HCT116 (cell line): Measurements from ENCODE around the gene IL31. TPM values are rescaled to one million over a fixed set of nuclear protein-coding genes. Genes with fewer than 3 reads are reported as not detected.

ENCODE experiments used
- ATAC-seq: fragments of 200-7000 bp; cut with Tn5 transposase; 2 replicates; pipeline ENCODE4 v1.9.1; 2020; ENCODE audit warnings: mild to moderate bottlenecking, moderate library complexity
- BruUV-seq: library from RNA; stranded (reverse); fragments of 400-500 nt; replicated peaks from 2 replicates; lab custom pipeline; 2021; lab: Mats Ljungman, UMichigan
- CTCF ChIA-PET: fragments of 300-600 bp; sonication (Branson Sonifier 250); formaldehyde crosslinking; loops from one replicate; lab custom pipeline; 2021; ENCODE audit warnings: antibody characterized with exemption; lab: Charles Lee
- POLR2A ChIA-PET: fragments of 300-600, 350-600 bp; sonication (Branson Sonifier 250); formaldehyde crosslinking; loops from one replicate; lab custom pipeline; 2021; ENCODE audit warnings: antibody characterized with exemption; lab: Charles Lee
- RAD21 ChIA-PET, 2 experiments: fragments of 300-600 bp; sonication (Branson Sonifier 250); formaldehyde crosslinking; loops; one replicate each; lab custom pipeline; 2023; ENCODE audit warnings: low total read pairs in 2 of 2; ENCODE audit not compliant: uncharacterized antibody in 2 of 2, unreplicated experiment in 2 of 2, low non-redundant PET in 1 of 2; lab: Charles Lee
- DNase-seq: peaks from one replicate; pipeline ENCODE4 v3.0.0-alpha.2; 2010; ENCODE audit warnings: low read depth, low spot score
- H2AFZ ChIP-seq: fragments of 200-600 bp; shearing (Covaris generic), sonication (generic); 2 replicates; pipeline ENCODE4 v1.6.1; 2017; ENCODE audit warnings: low read depth, mixed run types, mixed read lengths, antibody characterized with exemption, low read length; ENCODE audit not compliant: poor library complexity, severe bottlenecking
- H3K27ac ChIP-seq: 2 replicates; pipeline ENCODE4 v1.5.1; 2012; ENCODE audit warnings: low read depth, low read length
- H3K27me3 ChIP-seq: fragments of 200-600 bp; sonication (generic); 2 replicates; pipeline ENCODE4 v1.6.1; 2016; ENCODE audit warnings: mixed run types, low read length, mixed read lengths; ENCODE audit not compliant: insufficient read depth
- H3K36me3 ChIP-seq, 2 experiments: fragments of 200-500 bp in 1 of 2; fragments of 200-600 bp in 1 of 2; sonication (Bioruptor generic) in 1 of 2; sonication (generic) in 1 of 2; 2 replicates each; pipeline versions ENCODE4 v1.5.1 to v1.6.1; 2014 to 2016; ENCODE audit warnings: low read length in 2 of 2, inconsistent platforms in 1 of 2, mixed read lengths in 1 of 2, mixed run types in 1 of 2; ENCODE audit not compliant: insufficient read depth in 2 of 2, control insufficient read depth in 1 of 2
- H3K4me1 ChIP-seq, 2 experiments: fragments of 200-600 bp in 1 of 2; sonication (generic) in 1 of 2; 2 replicates each; pipeline versions ENCODE4 v1.5.1 to v1.6.1; 2012 to 2017; ENCODE audit warnings: low read length in 2 of 2, inconsistent platforms in 1 of 2, mild to moderate bottlenecking in 1 of 2, mixed read lengths in 1 of 2, mixed run types in 1 of 2, moderate library complexity in 1 of 2; ENCODE audit not compliant: insufficient read depth in 2 of 2, control insufficient read depth in 1 of 2
- H3K4me2 ChIP-seq: fragments of 200-600 bp; sonication (generic); 2 replicates; pipeline ENCODE4 v1.6.1; 2017; ENCODE audit warnings: mixed run types, low read length, mixed read lengths
- H3K4me3 ChIP-seq, 2 experiments: fragments of 200-600 bp in 1 of 2; sonication (generic) in 1 of 2; replicated peaks in 1 of 2; 2 replicates each; pipeline ENCODE4 v1.5.1; 2011 to 2016; ENCODE audit warnings: low read length in 2 of 2, control low read depth in 1 of 2, low read depth in 1 of 2, mild to moderate bottlenecking in 1 of 2, mixed read lengths in 1 of 2, mixed run types in 1 of 2
- H3K79me2 ChIP-seq: fragments of 200-600 bp; sonication (generic); 2 replicates; pipeline ENCODE4 v1.6.1; 2017; ENCODE audit warnings: mild to moderate bottlenecking, mixed run types, low read length, moderate library complexity, mixed read lengths; ENCODE audit not compliant: insufficient read depth
- H3K9ac ChIP-seq: fragments of 200-600 bp; sonication (generic); 2 replicates; pipeline ENCODE4 v1.6.1; 2016; ENCODE audit warnings: low read length, mixed read lengths
- H3K9me2 ChIP-seq: fragments of 200-600 bp; sonication (generic), shearing (Covaris generic); 2 replicates; pipeline ENCODE4 v1.6.1; 2017; ENCODE audit warnings: mixed run types, mild to moderate bottlenecking, moderate library complexity; ENCODE audit not compliant: insufficient read depth
- H3K9me3 ChIP-seq, 2 experiments: fragments of 200-500 bp in 1 of 2; fragments of 200-600 bp in 1 of 2; sonication (Bioruptor generic) in 1 of 2; sonication (generic) in 1 of 2; 2 replicates each; pipeline ENCODE4 v1.6.1; 2014 to 2017; ENCODE audit warnings: low read length in 2 of 2, mixed read lengths in 2 of 2, inconsistent platforms in 1 of 2, low read depth in 1 of 2, mild to moderate bottlenecking in 1 of 2, mixed run types in 1 of 2, moderate library complexity in 1 of 2; ENCODE audit not compliant: control insufficient read depth in 1 of 2, insufficient read depth in 1 of 2
- H4K20me1 ChIP-seq: fragments of 200-600 bp; sonication (generic), shearing (Covaris generic); 2 replicates; pipeline ENCODE4 v1.6.1; 2017; ENCODE audit warnings: mixed run types, mild to moderate bottlenecking, moderate library complexity; ENCODE audit not compliant: insufficient read depth
- ATF3 ChIP-seq: IDR thresholded peaks from 2 replicates; pipeline ENCODE4 v1.6.1; 2012
- EZH2 ChIP-seq: fragments of 200-600 bp; sonication (generic); IDR thresholded peaks from 2 replicates; pipeline ENCODE4 v1.6.1; 2017; ENCODE audit warnings: antibody characterized with exemption, mixed run types
- FOSL1 ChIP-seq: IDR thresholded peaks from 2 replicates; pipeline ENCODE4 v1.6.1; 2012; ENCODE audit warnings: low read depth
- SP1 ChIP-seq: IDR thresholded peaks from 2 replicates; pipeline ENCODE4 v1.6.1; 2012; ENCODE audit warnings: low read depth
- YY1 ChIP-seq: IDR thresholded peaks from 2 replicates; pipeline ENCODE4 v1.6.1; 2011; ENCODE audit warnings: low read length, low read depth, moderate library complexity, mild to moderate bottlenecking; ENCODE audit not compliant: insufficient replicate concordance; ENCODE audit errors: extremely low read depth
- ZFX ChIP-seq: fragments of 450-650 bp; IDR thresholded peaks from 2 replicates; pipeline ENCODE4 v1.6.1; 2017
- ZNF274 ChIP-seq: fragments of 200-500 bp; sonication (Bioruptor generic); IDR thresholded peaks from 2 replicates; pipeline ENCODE4 v1.6.1; 2014; ENCODE audit warnings: mild to moderate bottlenecking, low read depth, low read length, inconsistent platforms
- intact Hi-C: fragments of 100-400 bp; cut with micrococcal nuclease; formaldehyde crosslinking; loops from 2 replicates; pipeline ENCODE4 v1.10.0; 2022
- total RNA-seq: library from RNA; stranded (reverse); gene quantifications from one replicate; pipeline ENCODE4 v1.2.1, GENCODE V29; 2021; ENCODE audit not compliant: unreplicated experiment

The IL31 gene
- total RNA-seq, 1 experiment from 2014 or later, result not detected

- no peak for DNase-seq
- Histone ChIP-seq H3K9me2 (no peaks in the 10 kb centered on the region), H3K4me2 (no peak overlapping the region), H3K36me3 (no peaks in the 10 kb centered on the region), H3K4me3 (no peak overlapping the region), H3K4me1 (no peaks in the 10 kb centered on the region), H2AFZ (no peak overlapping the region), H3K9ac (no peak overlapping the region), H3K79me2 (no peaks in the 10 kb centered on the region), H4K20me1 (no peaks in the 10 kb centered on the region), H3K27me3 (no peaks in the 10 kb centered on the region), H3K9me3 (no peaks in the 10 kb centered on the region), H3K27ac (no peak overlapping the region)
- no TSS peak for BruUV-seq
- TF ChIP-seq ZFX, result no peak
- no peak for TF ChIP-seq ZNF274
- TF ChIP-seq YY1, result no peak
- TF ChIP-seq EZH2, result no peak
- no peak for TF ChIP-seq SP1
- TF ChIP-seq ATF3, result no peak
- intact Hi-C loops, result no loop called here
- ChIA-PET CTCF (no interaction called here), RAD21 (no interaction called here), POLR2A (interaction anchor here (0.5 kb wide), 1 partner anchor 242 kb away, joined by 3 read pairs; no protein-coding TSS in a partner anchor)
- no peak for ATAC-seq
Measured at GRCh38 chr12:122158700-122159285, 15.2 kb downstream of the IL31 start.

DNA sequence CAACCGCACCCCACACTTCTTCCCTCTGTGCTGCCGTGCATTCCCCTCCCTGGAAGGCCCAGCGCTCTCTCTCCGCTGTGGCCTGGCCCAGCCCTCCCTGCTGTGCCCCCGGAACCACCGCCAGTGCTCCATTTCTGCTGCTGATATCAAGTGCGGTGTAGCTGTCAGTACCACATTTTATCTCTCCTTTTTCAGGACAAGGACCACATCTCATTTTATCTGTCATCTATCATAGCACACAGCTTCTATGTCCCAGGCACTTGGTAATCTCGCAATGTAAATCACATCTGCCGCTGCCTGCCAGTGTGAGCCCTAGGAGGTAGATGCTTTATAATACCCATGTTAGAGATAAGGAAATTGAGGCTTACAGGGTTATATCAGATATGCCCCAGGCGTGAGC is 18.3 kb downstream of the IL31 start:
- Histone ChIP-seq H3K27ac (no peak overlapping the region), H3K27me3 (no peaks in the 10 kb centered on the region), H3K9ac (no peak overlapping the region), H3K36me3 (no peaks in the 10 kb centered on the region), H4K20me1 (no peaks in the 10 kb centered on the region), H3K79me2 (no peaks in the 10 kb centered on the region), H2AFZ (no peak overlapping the region), H3K9me2 (no peaks in the 10 kb centered on the region), H3K4me1 (no peaks in the 10 kb centered on the region), H3K4me2 (no peak overlapping the region), H3K4me3 (no peak overlapping the region), H3K9me3 (no peaks in the 10 kb centered on the region)
- BruUV-seq, result no TSS peak
- ChIA-PET RAD21 (no interaction called here), CTCF (no interaction called here), POLR2A (no interaction called here)
- no peak for TF ChIP-seq FOSL1
- DNase-seq (no peak), ATAC-seq (no peak)
- intact Hi-C loops, result no loop called here
